NT2/D1 (cell line): ENCODE data around the gene TYK2.
A peak's percentile ranks its signal among the peaks of the same experiment; 100 is the strongest.

Source experiments
- DNase-seq: peaks from one replicate; pipeline ENCODE4 v3.0.0-alpha.2; 2011; ENCODE audit warnings: low read depth, low spot score
- H3K27me3 ChIP-seq: 2 replicates; pipeline ENCODE4 v1.6.0; 2011; ENCODE audit warnings: mild to moderate bottlenecking; ENCODE audit not compliant: insufficient read length, insufficient read depth
- H3K36me3 ChIP-seq: 2 replicates; pipeline ENCODE4 v1.6.1; 2011; ENCODE audit warnings: mild to moderate bottlenecking, low read length, mixed read lengths; ENCODE audit not compliant: insufficient read depth, insufficient read length
- H3K4me1 ChIP-seq: 2 replicates; pipeline ENCODE4 v1.5.1; 2011; ENCODE audit not compliant: insufficient read depth, insufficient read length
- H3K4me3 ChIP-seq: 2 replicates; pipeline ENCODE4 v1.5.1; 2011; ENCODE audit warnings: low read depth; ENCODE audit not compliant: insufficient read length
- H3K9ac ChIP-seq: 2 replicates; pipeline ENCODE4 v1.6.0; 2011; ENCODE audit warnings: low read depth; ENCODE audit not compliant: insufficient read length
- H3K9me3 ChIP-seq: 2 replicates; pipeline ENCODE4 v1.5.1; 2011; ENCODE audit warnings: mild to moderate bottlenecking, low read length; ENCODE audit not compliant: insufficient read depth
- SUZ12 ChIP-seq: IDR thresholded peaks from 2 replicates; pipeline ENCODE4 v1.6.1; 2011; ENCODE audit not compliant: insufficient read length, insufficient read depth; ENCODE audit errors: extremely low read depth
- YY1 ChIP-seq: IDR thresholded peaks from 2 replicates; pipeline ENCODE4 v1.6.1; 2011; ENCODE audit not compliant: insufficient read length, insufficient read depth
- ZNF274 ChIP-seq: IDR thresholded peaks from 2 replicates; pipeline ENCODE4 v1.6.1; 2011; ENCODE audit warnings: mild to moderate bottlenecking, low read depth, low read length

Gene TYK2

GRCh38 chr19:10420444-10421239, 40.3 kb upstream of the TYK2 start, which contains the start of gene PDE4A:
TSS of gene PDE4A (plus strand) at chr19:10420538. CDS start at chr19:10420765, 227 bp downstream.
- Histone ChIP-seq H3K36me3 (no peaks in the 10 kb centered on the region), H3K4me3 (peak within 1 kb of the TSS; percentile 90), H3K9ac (peak within 1 kb of the TSS; percentile 85), H3K27me3 (peaks cover 40% of the 10 kb centered on the region), H3K4me1 (peaks cover 29% of the 10 kb centered on the region), H3K9me3 (no peaks in the 10 kb centered on the region)
- DNase-seq = no peak
- TF ChIP-seq ZNF274 (no peak), SUZ12 (no peak), YY1 (no peak)

- Histone ChIP-seq H3K4me1 (peaks cover 28% of the 10 kb centered on the region), H3K4me3 (peak overlapping the region; percentile 90), H3K36me3 (no peaks in the 10 kb centered on the region), H3K27me3 (peaks cover 34% of the 10 kb centered on the region), H3K9ac (peak overlapping the region; percentile 85), H3K9me3 (no peaks in the 10 kb centered on the region)
- DNase-seq = peak; percentile 95
- TF ChIP-seq SUZ12 (no peak), YY1 (no peak), ZNF274 (no peak)
Measured at GRCh38 chr19:10419646-10420443, 39.5 kb upstream of the TYK2 start.

GRCh38 chr19:10419200-10419645, 38.9 kb upstream of the TYK2 start:
- H3K27me3 ChIP-seq = peaks cover 27% of the 10 kb centered on the region
- H3K9ac ChIP-seq = peak overlapping the region; percentile 85
- peaks cover 28% of the 10 kb centered on the region for H3K4me1 ChIP-seq
- H3K36me3 ChIP-seq = no peaks in the 10 kb centered on the region
- peak overlapping the region; percentile 90 for H3K4me3 ChIP-seq
- H3K9me3 ChIP-seq = no peaks in the 10 kb centered on the region
- TF ChIP-seq YY1 (no peak), SUZ12 (no peak), ZNF274 (no peak)
- no peak for DNase-seq

GRCh38 chr19:10418485-10419199, 38.3 kb upstream of the TYK2 start:
- H3K9me3 ChIP-seq = no peaks in the 10 kb centered on the region
- H3K36me3 ChIP-seq = no peaks in the 10 kb centered on the region
- H3K4me3 ChIP-seq = peak overlapping the region; percentile 27
- TF ChIP-seq YY1 (no peak), ZNF274 (no peak), SUZ12 (no peak)
- H3K27me3 ChIP-seq = peaks cover 22% of the 10 kb centered on the region
- peaks cover 26% of the 10 kb centered on the region for H3K4me1 ChIP-seq
- H3K9ac ChIP-seq = peak overlapping the region; percentile 75
- DNase-seq = no peak

GRCh38 chr19:10418235-10418484, 37.8 kb upstream of the TYK2 start:
- Histone ChIP-seq H3K36me3 (no peaks in the 10 kb centered on the region), H3K9me3 (no peaks in the 10 kb centered on the region), H3K9ac (peak overlapping the region; percentile 75), H3K4me1 (peaks cover 26% of the 10 kb centered on the region), H3K4me3 (peak overlapping the region; percentile 27), H3K27me3 (peaks cover 18% of the 10 kb centered on the region)
- TF ChIP-seq ZNF274 = no peak
- no peak for TF ChIP-seq YY1
- TF ChIP-seq SUZ12 = no peak
- no peak for DNase-seq

GRCh38 chr19:10417541-10418234, 37.3 kb upstream of the TYK2 start:
- TF ChIP-seq YY1 (no peak), SUZ12 (no peak), ZNF274 (no peak)
- Histone ChIP-seq H3K9me3 (no peaks in the 10 kb centered on the region), H3K4me1 (peaks cover 26% of the 10 kb centered on the region), H3K4me3 (peak overlapping the region; percentile 27), H3K9ac (peak overlapping the region; percentile 75), H3K36me3 (no peaks in the 10 kb centered on the region), H3K27me3 (peaks cover 18% of the 10 kb centered on the region)
- DNase-seq = no peak
